HG03469 (cell line): ENCODE results near the gene NGEF.

Source experiments
- ATAC-seq: cut with Tn5 transposase; IDR thresholded peaks from one replicate; pipeline ENCODE4 v1.9.1; 2021; ENCODE audit warnings: mild to moderate bottlenecking, moderate library complexity, moderate number of reproducible peaks; ENCODE audit not compliant: unreplicated experiment

Gene NGEF

GRCh38 chr2:232903989-232904388 is 109.1 kb downstream of the NGEF start:
- no peak for ATAC-seq

DNA sequence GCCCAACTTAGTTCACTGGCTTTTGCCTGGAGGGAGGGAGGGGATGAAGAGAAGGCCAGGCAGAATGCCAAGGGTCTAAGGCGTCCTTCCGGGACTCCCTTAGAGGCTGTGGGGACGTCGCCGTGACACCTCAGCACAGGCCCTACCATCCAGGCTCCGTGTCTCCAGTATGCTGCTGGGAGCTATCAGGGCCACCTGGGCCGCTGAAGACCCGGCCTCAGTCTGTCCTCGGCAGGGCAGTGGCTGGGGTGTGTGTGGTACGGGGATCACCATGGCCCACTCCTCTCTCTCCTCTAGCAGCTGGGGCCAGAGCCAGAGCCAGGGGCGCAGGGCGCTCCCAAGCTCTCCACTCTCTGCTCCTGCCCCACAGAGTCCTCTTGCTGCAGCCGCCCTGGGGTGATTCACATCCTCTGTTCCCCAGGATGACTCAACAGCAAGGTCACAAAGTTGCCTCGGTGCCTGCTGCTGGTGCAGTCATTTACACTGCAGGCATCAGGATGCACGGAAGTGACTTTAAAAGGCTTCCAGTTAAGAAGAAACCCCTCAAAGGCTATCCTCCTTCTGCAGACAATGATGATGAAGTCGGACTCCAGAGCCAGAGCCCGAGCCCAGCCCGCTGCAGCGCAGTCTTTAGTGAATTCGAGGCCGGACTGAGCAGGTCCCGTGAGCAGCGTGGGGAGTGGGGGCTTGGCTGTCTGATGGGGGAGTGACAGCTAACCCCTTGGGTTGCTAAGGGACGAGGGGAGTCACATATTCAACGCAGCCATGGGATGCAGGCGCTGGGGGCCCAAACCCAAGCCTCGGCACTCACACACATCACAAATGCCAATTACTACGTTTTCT is 111.1 kb downstream of the NGEF start:
- no peak for ATAC-seq

DNA sequence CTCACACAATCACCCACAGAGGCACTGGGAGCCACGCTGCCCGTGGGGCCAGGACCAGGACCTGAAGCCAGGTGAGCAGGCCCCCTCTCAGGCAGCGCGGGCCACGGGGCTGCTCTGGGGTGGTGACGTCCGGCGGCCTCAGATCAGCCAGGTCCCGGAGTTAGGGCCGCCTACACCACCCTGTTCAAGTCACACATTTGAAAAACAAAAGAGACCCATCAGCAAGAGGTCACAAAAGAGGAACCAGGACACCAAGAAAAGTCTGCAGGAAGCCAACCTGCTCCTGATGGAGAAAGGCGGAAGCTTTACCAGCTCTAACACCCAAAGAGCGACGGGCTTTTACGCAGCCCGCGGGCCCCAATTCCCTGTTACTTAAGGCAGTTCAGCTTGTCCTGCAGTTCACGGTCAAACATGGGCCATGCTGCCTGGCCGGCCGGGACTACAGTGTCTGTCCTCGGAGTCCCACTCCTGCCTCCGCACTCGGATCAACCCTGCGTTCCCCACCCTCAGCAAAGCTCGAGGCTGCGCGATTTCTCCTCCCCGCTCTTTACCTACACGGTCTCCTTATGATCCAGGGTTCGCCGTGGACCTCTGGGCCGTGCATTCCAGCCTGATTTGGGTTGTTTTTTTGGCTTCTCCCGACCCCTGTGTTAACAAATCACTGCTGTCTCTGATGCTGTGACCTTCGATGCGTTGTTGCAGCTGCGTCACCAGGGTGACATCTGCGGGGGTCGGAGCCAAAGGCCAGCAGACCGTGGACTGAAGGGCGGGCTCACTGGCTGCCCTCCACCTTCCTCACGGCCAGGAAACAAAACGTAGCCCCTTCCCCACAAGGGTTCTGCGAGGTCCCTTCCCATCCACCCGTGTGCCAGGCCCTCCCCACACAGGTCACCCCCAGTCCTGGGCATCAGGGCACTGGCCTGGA is 112.0 kb downstream of the NGEF start:
- ATAC-seq = no peak

DNA sequence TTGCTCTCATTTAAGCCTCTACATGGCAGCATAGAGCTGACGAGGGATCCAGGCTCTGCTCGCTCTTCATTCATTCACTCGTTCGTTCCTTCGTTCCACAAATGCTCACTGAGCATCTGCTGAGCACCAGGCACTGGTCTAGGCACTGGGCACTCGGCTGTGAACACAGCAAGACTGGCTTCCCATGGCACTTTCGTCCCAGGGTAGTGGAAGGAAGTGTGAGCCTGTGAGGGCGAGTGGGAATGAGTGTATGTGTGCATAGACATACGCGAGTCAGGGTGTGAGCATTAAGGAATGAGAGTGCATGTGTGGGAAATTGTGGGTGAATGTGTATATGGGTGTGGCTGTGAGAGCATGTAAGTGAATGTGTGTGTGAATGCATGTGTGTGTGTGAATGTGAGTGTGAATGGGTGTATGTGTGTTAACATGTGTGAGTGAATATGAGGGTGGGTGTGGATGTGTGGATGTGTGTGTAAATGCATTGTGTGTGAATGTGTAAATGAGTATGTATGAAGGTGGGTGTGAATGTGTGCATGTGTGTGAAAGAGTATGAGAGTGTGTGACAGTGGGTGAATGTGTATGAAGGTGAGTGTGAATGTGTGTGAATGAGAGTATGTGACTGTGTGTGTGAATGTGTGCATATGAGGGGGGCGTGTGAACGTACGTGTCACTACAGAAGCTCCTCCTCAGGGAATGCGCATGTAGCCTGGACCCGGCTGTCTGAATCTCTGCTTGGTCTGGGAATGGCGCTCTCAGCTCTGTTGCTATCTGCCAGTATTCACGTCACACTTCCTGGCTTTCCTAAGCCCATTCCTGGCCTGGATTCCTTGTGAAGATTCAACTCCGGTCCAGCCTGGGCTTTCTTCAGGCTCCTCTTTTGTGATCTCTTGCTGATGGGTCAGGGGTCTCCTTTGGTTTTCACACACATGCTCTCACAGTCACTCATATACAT is 114.2 kb downstream of the NGEF start:
- ATAC-seq = no peak

DNA sequence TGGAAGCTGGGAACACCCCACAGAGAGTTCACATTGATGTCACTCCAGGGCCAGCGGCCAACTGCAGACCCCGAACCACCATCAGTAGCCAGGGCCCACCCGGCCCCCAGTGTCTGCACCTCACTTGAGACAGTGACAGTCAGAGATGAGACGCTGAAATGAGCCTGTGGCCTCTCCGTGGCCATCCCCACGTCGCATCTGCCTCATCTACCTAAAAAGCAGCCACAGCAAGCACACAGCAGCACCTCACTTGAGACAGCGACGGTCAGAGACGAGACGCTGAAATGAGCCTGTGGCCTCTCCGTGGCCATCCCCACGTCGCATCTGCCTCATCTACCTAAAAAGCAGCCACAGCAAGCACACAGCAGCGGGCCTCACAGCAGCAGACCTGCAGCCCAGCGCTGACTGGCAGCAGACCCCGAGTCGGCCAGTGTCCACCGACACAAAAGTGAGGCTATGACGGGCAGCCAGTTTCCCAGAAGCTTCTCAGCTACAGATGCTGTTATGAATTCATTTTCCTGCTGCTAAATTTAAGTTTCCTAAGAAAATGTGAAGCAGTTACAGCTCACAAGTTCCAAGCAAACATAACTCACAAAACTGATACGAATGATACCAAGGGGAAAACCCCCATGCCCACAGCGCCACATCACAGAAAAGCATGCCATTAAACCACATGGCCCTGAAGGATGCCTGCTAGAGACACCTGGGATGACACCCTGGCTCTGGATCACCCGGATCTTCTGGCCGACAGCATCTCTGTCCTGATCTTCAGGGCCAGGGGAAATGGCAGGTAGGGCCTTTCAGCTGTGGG is 115.3 kb downstream of the NGEF start:
- ATAC-seq = no peak

GRCh38 chr2:232896720-232897597 is 116.1 kb downstream of the NGEF start:
- ATAC-seq = no peak

GRCh38 chr2:232896111-232896510 is 116.9 kb downstream of the NGEF start:
- no peak for ATAC-seq

- ATAC-seq = no peak
Measured at GRCh38 chr2:232894746-232895145, 118.3 kb downstream of the NGEF start.

GRCh38 chr2:232894251-232894650 is 118.8 kb downstream of the NGEF start:
- no peak for ATAC-seq

GRCh38 chr2:232893834-232894233 is 119.2 kb downstream of the NGEF start:
- ATAC-seq = no peak

DNA sequence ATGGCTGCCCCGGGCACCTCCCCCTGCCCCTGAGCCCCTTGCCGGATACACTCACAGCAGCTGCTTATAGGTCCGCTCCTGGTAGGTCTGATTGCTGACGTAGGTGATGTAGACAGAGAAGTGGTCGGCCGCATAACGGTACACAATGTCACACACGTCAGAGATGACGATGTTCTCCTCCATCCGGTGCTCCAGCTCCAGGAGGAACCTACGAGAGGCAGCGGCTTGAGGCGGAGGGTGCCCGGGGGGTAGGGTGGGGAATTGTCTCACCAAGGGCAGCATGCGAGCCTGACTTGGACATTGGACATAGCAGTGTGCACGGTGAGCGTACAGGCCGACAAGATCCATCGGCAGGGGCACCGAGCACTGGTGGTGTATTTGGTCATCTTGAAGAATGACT is 120.2 kb downstream of the NGEF start:
- ATAC-seq = no peak

GRCh38 chr2:232892221-232892620 is 120.8 kb downstream of the NGEF start:
- no peak for ATAC-seq

DNA sequence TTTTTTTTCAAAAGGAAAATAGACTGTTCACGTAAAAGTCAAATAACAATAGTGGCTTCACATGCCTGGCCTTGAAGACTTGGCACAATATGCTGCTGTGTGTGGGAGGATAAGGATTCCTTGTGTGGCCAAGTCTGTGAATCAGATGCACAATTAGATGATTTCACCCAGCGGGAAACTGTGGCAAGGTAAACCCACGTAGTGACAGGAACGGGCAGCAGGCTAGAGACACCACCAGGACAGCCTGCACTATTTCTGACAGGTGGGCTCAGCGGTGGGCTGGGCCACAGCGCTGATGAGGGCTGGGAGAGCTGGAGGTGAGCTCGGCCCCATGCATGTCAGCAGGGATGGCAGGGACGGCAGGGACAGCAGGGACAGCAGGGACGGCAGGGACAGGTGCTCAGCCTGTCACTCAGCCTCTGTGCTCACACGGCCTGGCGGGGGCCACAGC is 121.4 kb downstream of the NGEF start:
- no peak for ATAC-seq

GRCh38 chr2:232890896-232891601 is 122.0 kb downstream of the NGEF start:
- ATAC-seq = no peak

GRCh38 chr2:232890536-232890895 is 122.5 kb downstream of the NGEF start:
- no peak for ATAC-seq

- ATAC-seq = no peak
Measured at GRCh38 chr2:232889876-232890401, 123.1 kb downstream of the NGEF start.

DNA sequence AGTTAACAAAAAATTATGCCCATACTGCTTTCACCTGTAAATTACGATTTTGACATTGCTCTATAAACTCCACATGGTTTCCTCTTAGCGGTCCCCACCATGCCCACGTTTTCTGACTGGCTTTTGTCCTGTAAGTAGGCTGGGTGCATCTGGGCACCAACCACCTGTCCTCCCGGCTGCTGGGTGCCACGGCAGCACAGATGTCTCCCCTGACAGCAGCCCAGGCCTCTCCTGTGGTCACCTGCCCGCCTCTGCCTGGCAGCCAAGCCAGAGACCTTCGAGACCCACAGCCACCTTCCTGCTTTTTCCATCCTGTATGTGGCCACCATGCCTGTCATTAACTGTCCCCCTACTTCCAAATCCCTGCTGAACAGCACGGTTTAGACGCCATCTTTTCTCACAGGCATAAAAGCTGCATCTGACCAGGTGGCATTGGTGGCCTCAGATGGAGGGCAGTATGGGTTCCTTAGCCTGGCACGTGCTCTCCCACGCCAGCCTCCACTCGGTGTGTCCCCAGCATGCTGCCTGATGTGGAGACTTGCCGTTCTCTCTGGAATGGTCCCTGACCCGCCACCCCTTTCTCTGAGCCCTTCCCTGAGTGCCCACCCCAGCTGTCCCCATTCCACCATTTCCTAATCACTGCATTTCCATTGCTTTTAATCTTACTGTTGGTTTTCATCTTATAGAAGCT is 124.1 kb downstream of the NGEF start:
- no peak for ATAC-seq
